Mesenchymal stem cell (in vitro differentiated cells and primary cell): ENCODE data around the gene SYNPO.

Experiments
- DNase-seq: peaks from one replicate; pipeline ENCODE4 v3.0.0-alpha.2; 2013
- H2AFZ ChIP-seq: one replicate; pipeline ENCODE4 v1.6.1; 2013; ENCODE audit warnings: low read depth, mild to moderate bottlenecking, control low read depth, inconsistent platforms, low read length, moderate library complexity
- H2AK5ac ChIP-seq: 2 replicates; pipeline ENCODE4 v1.6.1; 2013; ENCODE audit warnings: low read length, moderate library complexity, mild to moderate bottlenecking, inconsistent platforms; ENCODE audit not compliant: severe bottlenecking
- H2BK120ac ChIP-seq: one replicate; pipeline ENCODE4 v1.6.1; 2013; ENCODE audit warnings: low read depth, mild to moderate bottlenecking, inconsistent platforms, low read length, moderate library complexity
- H2BK12ac ChIP-seq, 2 experiments: one replicate each; pipeline ENCODE4 v1.6.1; 2013; ENCODE audit warnings: inconsistent platforms in 2 of 2, low read length in 2 of 2, mild to moderate bottlenecking in 2 of 2, moderate library complexity in 2 of 2, control low read depth in 1 of 2
- H2BK15ac ChIP-seq: one replicate; pipeline ENCODE4 v1.6.1; 2013; ENCODE audit warnings: mild to moderate bottlenecking, low read depth, inconsistent platforms; ENCODE audit not compliant: poor library complexity, severe bottlenecking
- H2BK5ac ChIP-seq: 2 replicates; pipeline ENCODE4 v1.6.1; 2013; ENCODE audit warnings: low read depth, mild to moderate bottlenecking, low read length, control low read depth, inconsistent platforms; ENCODE audit not compliant: poor library complexity, severe bottlenecking
- H3K14ac ChIP-seq, 2 experiments: one replicate each; pipeline ENCODE4 v1.6.1; 2013; ENCODE audit warnings: inconsistent platforms in 2 of 2, low read length in 2 of 2, control low read depth in 1 of 2, mild to moderate bottlenecking in 1 of 2, moderate library complexity in 1 of 2
- H3K18ac ChIP-seq, 2 experiments: one replicate each; pipeline ENCODE4 v1.6.1; 2013; ENCODE audit warnings: inconsistent platforms in 2 of 2, low read length in 2 of 2, control low read depth in 1 of 2, low read depth in 1 of 2, mild to moderate bottlenecking in 1 of 2
- H3K23ac ChIP-seq, 2 experiments: one replicate each; pipeline ENCODE4 v1.6.1; 2013; ENCODE audit warnings: inconsistent platforms in 2 of 2, low read length in 2 of 2, mild to moderate bottlenecking in 2 of 2, moderate library complexity in 2 of 2, control low read depth in 1 of 2
- H3K27ac ChIP-seq: 2 replicates; pipeline ENCODE4 v1.5.1; 2013; ENCODE audit warnings: mild to moderate bottlenecking, moderate library complexity, low read length, control low read depth, inconsistent platforms; ENCODE audit not compliant: poor library complexity, severe bottlenecking
- H3K27me3 ChIP-seq, 2 experiments: 2 replicates each; pipeline versions ENCODE4 v1.6.1 to v1.7.0; 2013; ENCODE audit warnings: low read length in 2 of 2, mild to moderate bottlenecking in 2 of 2, moderate library complexity in 2 of 2, control low read depth in 1 of 2, inconsistent platforms in 1 of 2; ENCODE audit not compliant: control insufficient read depth in 1 of 2, insufficient read depth in 1 of 2
- H3K36me3 ChIP-seq, 2 experiments: 2 replicates each; pipeline versions ENCODE4 v1.6.1 to v1.7.0; 2013; ENCODE audit warnings: low read length in 2 of 2, control low read depth in 1 of 2, inconsistent platforms in 1 of 2, low read depth in 1 of 2, mild to moderate bottlenecking in 1 of 2; ENCODE audit not compliant: insufficient read depth in 2 of 2, control insufficient read depth in 1 of 2
- H3K4ac ChIP-seq, 2 experiments: one replicate each; pipeline ENCODE4 v1.6.1; 2013; ENCODE audit warnings: inconsistent platforms in 2 of 2, low read length in 2 of 2, mild to moderate bottlenecking in 2 of 2, moderate library complexity in 2 of 2, control low read depth in 1 of 2, low read depth in 1 of 2
- H3K4me1 ChIP-seq: 2 replicates; pipeline ENCODE4 v1.6.1; 2013; ENCODE audit warnings: low read depth, low read length, control low read depth; ENCODE audit not compliant: control insufficient read depth, insufficient read depth
- H3K4me2 ChIP-seq: 2 replicates; pipeline ENCODE4 v1.6.1; 2013; ENCODE audit warnings: low read length, mild to moderate bottlenecking, inconsistent platforms; ENCODE audit not compliant: poor library complexity, severe bottlenecking
- H3K4me3 ChIP-seq, 2 experiments: 2 replicates each; pipeline versions ENCODE4 v1.5.1 to v1.7.0; 2013; ENCODE audit warnings: low read length in 2 of 2, mild to moderate bottlenecking in 2 of 2, control low read depth in 1 of 2, low read depth in 1 of 2; ENCODE audit not compliant: insufficient read depth in 1 of 2
- H3K79me1 ChIP-seq: replicated peaks from 2 replicates; pipeline ENCODE4 v1.6.1; 2013; ENCODE audit warnings: mild to moderate bottlenecking, control low read depth, low read length, inconsistent platforms; ENCODE audit not compliant: poor library complexity, severe bottlenecking
- H3K9ac ChIP-seq: 2 replicates; pipeline ENCODE4 v1.7.0; 2013; ENCODE audit warnings: mild to moderate bottlenecking, low read length, moderate library complexity
- H3K9me3 ChIP-seq: 2 replicates; pipeline ENCODE4 v1.7.0; 2013; ENCODE audit warnings: mild to moderate bottlenecking, low read length; ENCODE audit not compliant: control insufficient read depth
- H4K8ac ChIP-seq: one replicate; pipeline ENCODE4 v1.6.1; 2013; ENCODE audit warnings: inconsistent platforms, mild to moderate bottlenecking, low read length, moderate library complexity
- H4K91ac ChIP-seq: one replicate; pipeline ENCODE4 v1.6.1; 2013; ENCODE audit warnings: mild to moderate bottlenecking, low read length, inconsistent platforms
- WGBS: methylation state at CpG from one replicate; pipeline ENCODE4 v1.1.7; 2013; ENCODE audit warnings: mixed read lengths; 5-methylcytosine and 5-hydroxymethylcytosine counted together

The SYNPO gene

DNA sequence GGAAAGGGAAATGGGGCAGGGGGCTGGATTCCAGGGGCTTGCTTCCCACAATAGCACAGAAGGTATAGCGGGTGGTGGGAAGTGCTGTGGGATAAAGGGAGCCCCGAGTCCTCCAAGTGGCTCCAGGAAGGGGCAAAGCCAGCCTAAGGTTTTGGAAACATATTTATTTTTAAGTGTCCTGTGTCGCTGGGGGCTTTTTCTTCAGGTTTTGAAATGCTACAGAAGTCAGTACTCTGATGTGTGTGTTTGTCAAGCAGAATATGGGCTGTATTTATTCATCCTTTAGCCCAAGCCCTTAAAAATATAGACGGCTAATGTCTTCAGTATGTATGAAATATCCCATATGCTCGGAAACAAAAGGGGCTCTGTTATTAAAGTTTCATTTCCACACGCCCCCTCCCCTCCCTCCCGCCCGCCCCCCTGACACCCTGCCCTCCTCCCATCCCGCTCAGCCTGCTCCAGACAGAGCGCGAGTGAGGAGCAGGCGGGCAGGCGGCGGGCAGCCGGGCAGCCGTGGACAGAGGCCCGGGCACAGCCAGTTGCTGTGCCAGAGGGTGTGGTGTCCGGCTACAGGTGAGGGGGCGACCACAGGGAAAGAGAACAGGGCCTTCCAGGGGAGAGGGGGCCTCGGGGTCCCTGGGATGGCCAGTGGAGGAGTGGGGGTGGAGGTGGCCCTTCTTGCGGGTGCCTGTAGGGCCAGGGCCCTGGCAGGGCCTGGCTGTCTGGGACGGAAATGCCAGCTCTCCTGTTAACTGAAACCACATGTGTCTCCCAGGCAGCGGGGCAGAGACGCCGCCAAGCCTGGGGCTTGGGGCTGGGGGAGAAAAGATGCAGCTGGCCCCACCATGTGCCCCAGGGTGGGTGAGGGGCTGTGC lies 39.6 kb upstream of the SYNPO start:
- Histone ChIP-seq H2BK5ac (no peak overlapping the region), H3K23ac (no peak overlapping the region), H2BK12ac (peak overlapping the region in 1 of 2 experiments; percentile 38), H3K14ac (no peak overlapping the region), H3K18ac (no peak overlapping the region), H3K4me1 (peaks cover 15% of the 10 kb centered on the region), H2BK120ac (no peak overlapping the region), H4K8ac (no peak overlapping the region), H3K79me1 (no peaks in the 10 kb centered on the region), H3K4ac (no peak overlapping the region), H3K9me3 (no peaks in the 10 kb centered on the region), H3K36me3 (no peaks in the 10 kb centered on the region), H3K27me3 (peaks cover 0 to 29% of the 10 kb centered on the region in 2 experiments), H3K4me2 (no peak overlapping the region), H3K9ac (no peak overlapping the region), H3K4me3 (no peak overlapping the region), H3K27ac (no peak overlapping the region), H4K91ac (no peak overlapping the region), H2AK5ac (peak overlapping the region; percentile 38), H2AFZ (no peak overlapping the region), H2BK15ac (no peak overlapping the region)
- DNase-seq, result no peak
- WGBS, result 91% methylated on average over 21 of the region's 25 CpGs

GRCh38 chr5:150601491-150602345 lies 38.7 kb upstream of the SYNPO start:
- no peak overlapping the region for H2BK5ac ChIP-seq
- WGBS, result 94% methylated on average over 16 of the region's 16 CpGs
- peak overlapping the region; percentile 29 to 38 for H2BK12ac ChIP-seq
- H3K79me1 ChIP-seq, result no peaks in the 10 kb centered on the region
- peaks cover 3 to 32% of the 10 kb centered on the region in 2 experiments for H3K27me3 ChIP-seq
- H2BK15ac ChIP-seq, result no peak overlapping the region
- no peak overlapping the region for H2AK5ac ChIP-seq
- H3K4me2 ChIP-seq, result no peak overlapping the region
- no peaks in the 10 kb centered on the region for H3K36me3 ChIP-seq
- H3K27ac ChIP-seq, result no peak overlapping the region
- H3K4me1 ChIP-seq, result peaks cover 19% of the 10 kb centered on the region
- DNase-seq, result no peak
- H3K18ac ChIP-seq, result no peak overlapping the region
- H3K4ac ChIP-seq, result no peak overlapping the region
- H3K4me3 ChIP-seq, result no peak overlapping the region
- no peak overlapping the region for H4K91ac ChIP-seq
- no peaks in the 10 kb centered on the region for H3K9me3 ChIP-seq
- no peak overlapping the region for H2AFZ ChIP-seq
- H2BK120ac ChIP-seq, result no peak overlapping the region
- no peak overlapping the region for H4K8ac ChIP-seq
- no peak overlapping the region for H3K14ac ChIP-seq
- H3K9ac ChIP-seq, result no peak overlapping the region
- no peak overlapping the region for H3K23ac ChIP-seq

GRCh38 chr5:150603052-150603451 lies 37.4 kb upstream of the SYNPO start:
- no peak for DNase-seq
- WGBS, result 57% methylated on average over 3 of the region's 4 CpGs
- H3K9me3 ChIP-seq, result no peaks in the 10 kb centered on the region

DNA sequence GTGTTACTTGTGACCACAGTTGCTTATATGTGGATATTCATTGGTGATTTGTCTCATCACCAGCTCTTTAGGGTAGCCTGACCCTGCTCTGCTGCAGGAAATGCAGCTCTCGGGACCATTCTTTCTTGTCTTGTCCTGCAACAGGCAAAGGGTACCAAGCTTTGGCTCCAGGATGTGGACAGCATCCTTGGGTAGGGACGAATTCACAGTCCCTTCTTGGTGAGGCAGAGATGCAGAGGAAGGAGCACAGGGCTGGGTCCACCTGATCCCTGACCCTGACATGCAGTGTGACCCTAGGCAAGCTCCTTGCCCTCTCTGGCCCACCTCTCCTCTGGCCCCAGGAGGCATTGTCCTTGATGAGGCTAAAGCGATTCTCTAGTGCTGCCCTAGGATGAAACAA lies 37.0 kb upstream of the SYNPO start:
- Histone ChIP-seq H3K27me3 (peaks cover 3 to 32% of the 10 kb centered on the region in 2 experiments), H3K9me3 (no peaks in the 10 kb centered on the region), H2AK5ac (no peak overlapping the region), H3K36me3 (no peaks in the 10 kb centered on the region), H2BK15ac (no peak overlapping the region), H3K14ac (peak overlapping the region in 1 of 2 experiments; percentile 4), H2BK5ac (no peak overlapping the region), H3K9ac (no peak overlapping the region), H3K4me3 (no peak overlapping the region), H3K4me1 (peaks cover 19% of the 10 kb centered on the region), H3K18ac (no peak overlapping the region), H3K27ac (no peak overlapping the region), H4K91ac (no peak overlapping the region), H2BK12ac (no peak overlapping the region), H2BK120ac (no peak overlapping the region), H2AFZ (no peak overlapping the region), H3K79me1 (no peaks in the 10 kb centered on the region), H3K4me2 (no peak overlapping the region), H4K8ac (no peak overlapping the region), H3K4ac (no peak overlapping the region), H3K23ac (no peak overlapping the region)
- DNase-seq, result no peak
- WGBS, result 94% methylated on average over 3 of the region's 3 CpGs

More at GRCh38 chr5:150603052-150603451, 37.4 kb upstream of the SYNPO start:
- Histone ChIP-seq H3K18ac (no peak overlapping the region), H2AK5ac (no peak overlapping the region), H2BK120ac (no peak overlapping the region), H3K14ac (peak overlapping the region in 1 of 2 experiments; percentile 30), H3K23ac (no peak overlapping the region), H3K4me2 (no peak overlapping the region), H3K27me3 (peaks cover 3 to 32% of the 10 kb centered on the region in 2 experiments), H3K27ac (no peak overlapping the region), H3K36me3 (no peaks in the 10 kb centered on the region), H3K4me1 (peaks cover 19% of the 10 kb centered on the region), H4K91ac (no peak overlapping the region), H3K4ac (no peak overlapping the region), H3K9ac (no peak overlapping the region), H4K8ac (peak overlapping the region; percentile 31), H3K79me1 (no peaks in the 10 kb centered on the region), H2BK12ac (peak overlapping the region in 1 of 2 experiments; percentile 22), H2BK15ac (no peak overlapping the region), H3K4me3 (no peak overlapping the region), H2AFZ (no peak overlapping the region), H2BK5ac (no peak overlapping the region)
